ENCODE results near the gene TRAF1.

Gene TRAF1

GRCh38 chr9:120915854-120916470, 10.6 kb downstream of the TRAF1 start:
- TF ChIP-seq, protein P1, sequence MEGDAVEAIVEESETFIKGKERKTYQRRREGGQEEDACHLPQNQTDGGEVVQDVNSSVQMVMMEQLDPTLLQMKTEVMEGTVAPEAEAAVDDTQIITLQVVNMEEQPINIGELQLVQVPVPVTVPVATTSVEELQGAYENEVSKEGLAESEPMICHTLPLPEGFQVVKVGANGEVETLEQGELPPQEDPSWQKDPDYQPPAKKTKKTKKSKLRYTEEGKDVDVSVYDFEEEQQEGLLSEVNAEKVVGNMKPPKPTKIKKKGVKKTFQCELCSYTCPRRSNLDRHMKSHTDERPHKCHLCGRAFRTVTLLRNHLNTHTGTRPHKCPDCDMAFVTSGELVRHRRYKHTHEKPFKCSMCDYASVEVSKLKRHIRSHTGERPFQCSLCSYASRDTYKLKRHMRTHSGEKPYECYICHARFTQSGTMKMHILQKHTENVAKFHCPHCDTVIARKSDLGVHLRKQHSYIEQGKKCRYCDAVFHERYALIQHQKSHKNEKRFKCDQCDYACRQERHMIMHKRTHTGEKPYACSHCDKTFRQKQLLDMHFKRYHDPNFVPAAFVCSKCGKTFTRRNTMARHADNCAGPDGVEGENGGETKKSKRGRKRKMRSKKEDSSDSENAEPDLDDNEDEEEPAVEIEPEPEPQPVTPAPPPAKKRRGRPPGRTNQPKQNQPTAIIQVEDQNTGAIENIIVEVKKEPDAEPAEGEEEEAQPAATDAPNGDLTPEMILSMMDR (IDR thresholded peaks at IDR 0.05): no peak

GRCh38 chr9:120914953-120915352, 11.6 kb downstream of the TRAF1 start:
- TF ChIP-seq, protein P1 (IDR thresholded peaks at IDR 0.05): no peak

DNA sequence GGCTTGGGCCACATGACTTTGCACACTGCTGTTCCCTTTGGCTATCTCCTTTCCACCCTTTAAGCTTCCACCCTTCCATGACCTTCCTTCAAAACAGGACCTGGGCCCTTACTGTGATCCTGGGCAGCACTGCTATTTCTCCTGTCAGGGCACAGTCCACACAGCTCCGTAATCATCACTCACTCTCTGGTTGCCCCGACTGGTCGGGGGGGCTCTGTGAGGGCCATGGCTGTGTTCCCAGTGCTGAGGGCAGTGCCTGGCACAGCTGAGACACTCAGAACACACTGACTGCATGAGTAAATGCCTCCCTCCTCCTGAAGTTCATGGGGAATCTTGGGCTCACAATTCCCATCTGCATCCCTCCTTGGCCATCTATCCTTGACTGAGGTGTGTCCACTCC, 12.2 kb downstream of the TRAF1 start:
- TF ChIP-seq, protein P1 (IDR thresholded peaks at IDR 0.05): no peak

- TF ChIP-seq, protein P1 (IDR thresholded peaks at IDR 0.05): no peak
These were observed 12.8 kb downstream of the TRAF1 start for GRCh38 chr9:120913647-120914264.

- TF ChIP-seq, protein P1 (IDR thresholded peaks at IDR 0.05): no peak
These were observed 13.5 kb downstream of the TRAF1 start for GRCh38 chr9:120912958-120913646.

DNA sequence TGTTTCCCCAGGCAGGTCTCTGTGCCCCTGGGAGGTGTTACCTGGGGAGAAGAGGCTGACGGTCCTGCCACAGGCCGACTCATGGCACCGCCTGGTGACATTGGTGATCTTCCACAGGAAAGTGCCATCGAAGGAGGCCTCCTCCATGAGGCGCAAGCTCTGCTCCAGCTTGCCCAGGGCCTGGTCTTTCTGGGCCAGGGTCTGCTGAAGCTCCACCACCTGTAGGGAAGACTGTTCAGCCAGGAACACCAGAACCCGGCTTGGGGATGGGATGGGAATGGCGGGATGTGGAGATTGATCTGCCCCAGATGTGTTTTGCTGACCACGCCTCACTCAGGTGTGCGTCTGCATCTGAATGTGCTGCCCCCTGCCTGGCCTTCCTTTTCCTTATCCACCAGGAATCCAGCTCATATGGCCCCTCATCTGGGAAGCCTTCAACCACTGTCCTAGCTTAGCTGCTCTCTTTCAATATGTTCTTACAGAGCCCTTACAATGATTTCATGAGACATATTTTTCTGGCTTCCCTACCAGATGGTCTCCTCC, 15.2 kb downstream of the TRAF1 start:
- TF ChIP-seq, protein P1 (IDR thresholded peaks at IDR 0.05): no peak

DNA sequence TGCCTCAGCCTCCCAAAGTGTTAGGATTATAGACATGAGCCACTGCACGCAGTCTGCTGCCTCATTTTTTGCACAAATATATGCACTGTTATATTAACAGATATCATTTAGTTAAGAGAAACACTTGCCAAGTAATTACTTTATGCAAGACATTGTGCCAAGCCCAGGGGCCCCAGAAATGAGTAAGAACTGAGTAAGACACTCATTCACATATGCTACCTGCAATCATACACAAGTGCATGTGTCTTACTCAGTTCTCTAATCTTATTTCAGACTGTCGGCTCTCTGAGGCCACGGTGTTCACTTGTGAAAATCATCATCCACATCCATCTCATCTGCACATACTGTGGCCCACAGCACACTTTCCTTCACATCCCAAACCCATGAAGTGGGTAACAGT, 16.0 kb downstream of the TRAF1 start:
- TF ChIP-seq, protein P1 (IDR thresholded peaks at IDR 0.05): no peak
